ENCODE data around the gene SMURF1. TPM values are rescaled to one million over a fixed set of nuclear protein-coding genes. Genes with fewer than 3 reads are reported as not detected.

Gene SMURF1
- total RNA-seq, 4 donors from 2014 or later, result 25.3 to 47.5 (median 36.5) TPM

- no peak for DNase-seq
- TF ChIP-seq, protein P1, sequence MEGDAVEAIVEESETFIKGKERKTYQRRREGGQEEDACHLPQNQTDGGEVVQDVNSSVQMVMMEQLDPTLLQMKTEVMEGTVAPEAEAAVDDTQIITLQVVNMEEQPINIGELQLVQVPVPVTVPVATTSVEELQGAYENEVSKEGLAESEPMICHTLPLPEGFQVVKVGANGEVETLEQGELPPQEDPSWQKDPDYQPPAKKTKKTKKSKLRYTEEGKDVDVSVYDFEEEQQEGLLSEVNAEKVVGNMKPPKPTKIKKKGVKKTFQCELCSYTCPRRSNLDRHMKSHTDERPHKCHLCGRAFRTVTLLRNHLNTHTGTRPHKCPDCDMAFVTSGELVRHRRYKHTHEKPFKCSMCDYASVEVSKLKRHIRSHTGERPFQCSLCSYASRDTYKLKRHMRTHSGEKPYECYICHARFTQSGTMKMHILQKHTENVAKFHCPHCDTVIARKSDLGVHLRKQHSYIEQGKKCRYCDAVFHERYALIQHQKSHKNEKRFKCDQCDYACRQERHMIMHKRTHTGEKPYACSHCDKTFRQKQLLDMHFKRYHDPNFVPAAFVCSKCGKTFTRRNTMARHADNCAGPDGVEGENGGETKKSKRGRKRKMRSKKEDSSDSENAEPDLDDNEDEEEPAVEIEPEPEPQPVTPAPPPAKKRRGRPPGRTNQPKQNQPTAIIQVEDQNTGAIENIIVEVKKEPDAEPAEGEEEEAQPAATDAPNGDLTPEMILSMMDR (IDR thresholded peaks at IDR 0.05), result no peak
- TF ChIP-seq EP300 (IDR thresholded peaks at IDR 0.05; ENCODE audit: low read depth), result no peak
- TF ChIP-seq POLR2A (IDR thresholded peaks at IDR 0.05), result no peak
- TF ChIP-seq POLR2AphosphoS5 (IDR thresholded peaks at IDR 0.05), result no peak
These were observed 67.3 kb downstream of the SMURF1 start for GRCh38 chr7:99076615-99077014.

DNA sequence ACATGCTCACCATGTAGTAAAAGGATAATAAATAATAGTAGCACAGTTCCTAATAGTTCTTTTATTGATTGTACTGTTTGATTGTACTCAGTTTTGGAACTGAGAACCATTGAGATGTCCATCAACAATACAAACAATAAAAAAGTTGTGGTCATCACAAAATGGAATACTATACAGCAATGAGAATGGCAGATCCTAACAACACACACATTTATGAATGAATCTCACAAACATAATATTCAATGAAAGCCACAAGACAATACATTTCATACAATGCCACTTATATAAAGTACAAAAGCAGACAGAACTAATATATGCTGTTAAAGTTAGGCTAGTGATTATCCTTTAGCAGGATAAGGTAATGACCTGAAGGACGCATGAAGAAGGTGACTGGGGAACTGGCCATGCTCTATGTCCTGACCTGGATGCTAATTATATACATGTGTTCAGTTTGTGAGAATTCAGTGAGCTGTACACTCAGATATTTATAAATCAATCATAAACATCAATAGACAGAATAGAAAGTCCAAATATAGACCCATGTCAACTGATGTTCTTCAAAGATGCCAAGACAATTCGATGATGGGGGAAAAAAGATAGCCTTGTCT lies 70.0 kb downstream of the SMURF1 start:
- intact Hi-C loops (cut with DNase I; ENCODE audit: low total_unique reads) (no loop called here), in situ Hi-C loops (cut with MboI; ENCODE audit: low pct_ligation_motif_present in 1 of 4, low pct_unique_long_range_greater_than_20kb in 1 of 4, low sequenced_read_pairs in 3 of 4) (no loop called here)
- Histone ChIP-seq H3K4me1 (peaks cover 2 to 9% (median 3%) of the 10 kb centered on the region in 4 donors), H3K27me3 (no peaks in the 10 kb centered on the region), H3K9me3 (no peaks in the 10 kb centered on the region), H3K36me3 (no peaks in the 10 kb centered on the region), H3K4me3 (no peak overlapping the region), H3K27ac (no peak overlapping the region)
- 90 to 93% methylated on average over 2 of the region's 2 CpGs for WGBS, 2 donors (ENCODE audit: low coverage in 1 of 2)
- TF ChIP-seq POLR2A (IDR thresholded peaks at IDR 0.05) (no peak), POLR2AphosphoS5 (IDR thresholded peaks at IDR 0.05) (no peak), EP300 (IDR thresholded peaks at IDR 0.05; ENCODE audit: low read depth) (no peak)
- TF ChIP-seq, protein P1 (IDR thresholded peaks at IDR 0.05), result no peak
- DNase-seq, result no peak

More at GRCh38 chr7:99076615-99077014, 67.3 kb downstream of the SMURF1 start:
- H3K27me3 ChIP-seq, result no peaks in the 10 kb centered on the region
- no peak overlapping the region for H3K4me3 ChIP-seq
- in situ Hi-C loops (cut with MboI; ENCODE audit: low pct_ligation_motif_present in 1 of 4, low pct_unique_long_range_greater_than_20kb in 1 of 4, low sequenced_read_pairs in 3 of 4), result no loop called here
- H3K9me3 ChIP-seq, result no peaks in the 10 kb centered on the region
- intact Hi-C loops (cut with DNase I; ENCODE audit: low total_unique reads), result no loop called here
- H3K27ac ChIP-seq, result no peak overlapping the region
- peaks cover 11 to 21% (median 12%) of the 10 kb centered on the region in 4 donors for H3K4me1 ChIP-seq
- no peaks in the 10 kb centered on the region for H3K36me3 ChIP-seq
- WGBS, 2 donors (ENCODE audit: low coverage in 1 of 2), result 93 to 98% methylated on average over 9 to 10 of the region's 10 CpGs

- no peaks in the 10 kb centered on the region for H3K36me3 ChIP-seq
- no peaks in the 10 kb centered on the region for H3K9me3 ChIP-seq
- TF ChIP-seq POLR2AphosphoS5 (IDR thresholded peaks at IDR 0.05) (no peak), POLR2A (IDR thresholded peaks at IDR 0.05) (no peak), EP300 (IDR thresholded peaks at IDR 0.05; ENCODE audit: low read depth) (no peak)
- TF ChIP-seq, protein P1 (IDR thresholded peaks at IDR 0.05), result no peak
- in situ Hi-C loops (cut with MboI; ENCODE audit: low pct_ligation_motif_present in 1 of 4, low pct_unique_long_range_greater_than_20kb in 1 of 4, low sequenced_read_pairs in 3 of 4) (no loop called here), intact Hi-C loops (cut with DNase I; ENCODE audit: low total_unique reads) (no loop called here)
- no peak overlapping the region for H3K27ac ChIP-seq
- H3K4me3 ChIP-seq, result no peak overlapping the region
- no peaks in the 10 kb centered on the region for H3K27me3 ChIP-seq
- WGBS, 2 donors (ENCODE audit: low coverage in 1 of 2), result 89 to 94% methylated on average over 3 to 7 of the region's 7 CpGs
- no peaks in the 10 kb centered on the region for H3K4me1 ChIP-seq
- no peak for DNase-seq
These were observed 71.8 kb downstream of the SMURF1 start for GRCh38 chr7:99072126-99072525.

DNA sequence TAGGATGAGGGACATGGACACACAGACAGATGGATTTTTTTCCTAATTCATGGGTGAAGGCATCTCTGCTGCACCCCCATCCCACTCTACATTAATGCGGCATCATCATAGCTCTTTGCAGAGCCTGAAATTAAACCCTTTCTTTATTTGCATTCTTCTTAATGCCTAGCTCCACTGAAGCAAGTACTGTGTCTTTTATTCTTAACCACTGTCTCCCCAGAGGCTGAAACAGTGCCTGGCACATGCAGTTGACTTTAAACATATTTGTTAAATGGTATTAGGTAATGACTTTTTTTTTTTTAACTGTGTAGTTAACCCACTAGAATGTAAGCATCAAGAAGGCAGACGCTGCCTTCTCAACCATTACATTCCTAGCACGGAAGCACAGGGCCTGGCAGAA lies 73.5 kb downstream of the SMURF1 start:
- Histone ChIP-seq H3K9me3 (no peaks in the 10 kb centered on the region), H3K4me1 (no peaks in the 10 kb centered on the region), H3K4me3 (no peak overlapping the region), H3K36me3 (no peaks in the 10 kb centered on the region), H3K27ac (no peak overlapping the region), H3K27me3 (no peaks in the 10 kb centered on the region)
- in situ Hi-C loops (cut with MboI; ENCODE audit: low pct_ligation_motif_present in 1 of 4, low pct_unique_long_range_greater_than_20kb in 1 of 4, low sequenced_read_pairs in 3 of 4) (no loop called here), intact Hi-C loops (cut with DNase I; ENCODE audit: low total_unique reads) (no loop called here)
- TF ChIP-seq POLR2AphosphoS5 (IDR thresholded peaks at IDR 0.05) (no peak), EP300 (IDR thresholded peaks at IDR 0.05; ENCODE audit: low read depth) (no peak), POLR2A (IDR thresholded peaks at IDR 0.05) (no peak)
- TF ChIP-seq, protein P1 (IDR thresholded peaks at IDR 0.05), result no peak
- DNase-seq, result no peak
- WGBS, 2 donors (ENCODE audit: low coverage in 1 of 2), result 81 to 87% methylated on average over 3 of the region's 3 CpGs
